ENCODE data around the gene SLC25A26. TPM values are rescaled to one million over a fixed set of nuclear protein-coding genes. Genes with fewer than 3 reads are reported as not detected.

Gene SLC25A26
- total RNA-seq, 1 experiment from 2014 or later = 23.8 TPM

DNA sequence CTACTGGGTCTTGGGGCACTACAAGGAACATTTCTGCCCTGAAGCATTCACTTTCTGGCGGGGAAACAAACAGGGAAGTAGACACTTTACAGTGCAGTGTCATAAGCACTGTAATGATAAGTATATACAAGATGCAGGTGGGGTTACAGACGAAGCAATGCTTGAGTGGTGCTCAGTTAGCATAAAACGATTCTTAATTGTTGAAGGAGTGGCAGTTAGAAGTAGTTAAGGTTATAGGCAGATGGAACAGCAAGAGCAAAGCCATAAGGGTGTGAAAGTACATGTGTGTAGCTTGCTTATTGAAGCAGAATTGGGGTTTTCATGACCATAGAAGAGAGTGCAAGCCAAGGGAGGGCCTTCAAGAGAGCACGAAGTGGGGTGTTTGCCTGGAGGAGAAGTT is 46.2 kb downstream of the SLC25A26 start (continued):
- TF ChIP-seq, protein P1, sequence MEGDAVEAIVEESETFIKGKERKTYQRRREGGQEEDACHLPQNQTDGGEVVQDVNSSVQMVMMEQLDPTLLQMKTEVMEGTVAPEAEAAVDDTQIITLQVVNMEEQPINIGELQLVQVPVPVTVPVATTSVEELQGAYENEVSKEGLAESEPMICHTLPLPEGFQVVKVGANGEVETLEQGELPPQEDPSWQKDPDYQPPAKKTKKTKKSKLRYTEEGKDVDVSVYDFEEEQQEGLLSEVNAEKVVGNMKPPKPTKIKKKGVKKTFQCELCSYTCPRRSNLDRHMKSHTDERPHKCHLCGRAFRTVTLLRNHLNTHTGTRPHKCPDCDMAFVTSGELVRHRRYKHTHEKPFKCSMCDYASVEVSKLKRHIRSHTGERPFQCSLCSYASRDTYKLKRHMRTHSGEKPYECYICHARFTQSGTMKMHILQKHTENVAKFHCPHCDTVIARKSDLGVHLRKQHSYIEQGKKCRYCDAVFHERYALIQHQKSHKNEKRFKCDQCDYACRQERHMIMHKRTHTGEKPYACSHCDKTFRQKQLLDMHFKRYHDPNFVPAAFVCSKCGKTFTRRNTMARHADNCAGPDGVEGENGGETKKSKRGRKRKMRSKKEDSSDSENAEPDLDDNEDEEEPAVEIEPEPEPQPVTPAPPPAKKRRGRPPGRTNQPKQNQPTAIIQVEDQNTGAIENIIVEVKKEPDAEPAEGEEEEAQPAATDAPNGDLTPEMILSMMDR (IDR thresholded peaks at IDR 0.05 in 2 of 3, conservative IDR thresholded peaks at IDR 0.05 in 1 of 3; ENCODE audit: borderline replicate concordance in 1 of 3, insufficient read depth in 1 of 3, low read depth in 2 of 3, low read length in 2 of 3) = no peak
- TF ChIP-seq, protein P2, sequence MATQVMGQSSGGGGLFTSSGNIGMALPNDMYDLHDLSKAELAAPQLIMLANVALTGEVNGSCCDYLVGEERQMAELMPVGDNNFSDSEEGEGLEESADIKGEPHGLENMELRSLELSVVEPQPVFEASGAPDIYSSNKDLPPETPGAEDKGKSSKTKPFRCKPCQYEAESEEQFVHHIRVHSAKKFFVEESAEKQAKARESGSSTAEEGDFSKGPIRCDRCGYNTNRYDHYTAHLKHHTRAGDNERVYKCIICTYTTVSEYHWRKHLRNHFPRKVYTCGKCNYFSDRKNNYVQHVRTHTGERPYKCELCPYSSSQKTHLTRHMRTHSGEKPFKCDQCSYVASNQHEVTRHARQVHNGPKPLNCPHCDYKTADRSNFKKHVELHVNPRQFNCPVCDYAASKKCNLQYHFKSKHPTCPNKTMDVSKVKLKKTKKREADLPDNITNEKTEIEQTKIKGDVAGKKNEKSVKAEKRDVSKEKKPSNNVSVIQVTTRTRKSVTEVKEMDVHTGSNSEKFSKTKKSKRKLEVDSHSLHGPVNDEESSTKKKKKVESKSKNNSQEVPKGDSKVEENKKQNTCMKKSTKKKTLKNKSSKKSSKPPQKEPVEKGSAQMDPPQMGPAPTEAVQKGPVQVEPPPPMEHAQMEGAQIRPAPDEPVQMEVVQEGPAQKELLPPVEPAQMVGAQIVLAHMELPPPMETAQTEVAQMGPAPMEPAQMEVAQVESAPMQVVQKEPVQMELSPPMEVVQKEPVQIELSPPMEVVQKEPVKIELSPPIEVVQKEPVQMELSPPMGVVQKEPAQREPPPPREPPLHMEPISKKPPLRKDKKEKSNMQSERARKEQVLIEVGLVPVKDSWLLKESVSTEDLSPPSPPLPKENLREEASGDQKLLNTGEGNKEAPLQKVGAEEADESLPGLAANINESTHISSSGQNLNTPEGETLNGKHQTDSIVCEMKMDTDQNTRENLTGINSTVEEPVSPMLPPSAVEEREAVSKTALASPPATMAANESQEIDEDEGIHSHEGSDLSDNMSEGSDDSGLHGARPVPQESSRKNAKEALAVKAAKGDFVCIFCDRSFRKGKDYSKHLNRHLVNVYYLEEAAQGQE (IDR thresholded peaks at IDR 0.05; ENCODE audit: low read depth) = no peak
- TF ChIP-seq CEBPB (IDR thresholded peaks at IDR 0.05; ENCODE audit: low read depth) (no peak), SIN3A (IDR thresholded peaks at IDR 0.05; ENCODE audit: low read depth) (no peak), ZNF274 (IDR thresholded peaks at IDR 0.05; ENCODE audit: low read depth, low read length) (no peak), EZH2 (IDR thresholded peaks at IDR 0.05) (no peak)
- TF ChIP-seq, protein P3, sequence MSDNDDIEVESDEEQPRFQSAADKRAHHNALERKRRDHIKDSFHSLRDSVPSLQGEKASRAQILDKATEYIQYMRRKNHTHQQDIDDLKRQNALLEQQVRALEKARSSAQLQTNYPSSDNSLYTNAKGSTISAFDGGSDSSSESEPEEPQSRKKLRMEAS (IDR thresholded peaks at IDR 0.05) = no peak

DNA sequence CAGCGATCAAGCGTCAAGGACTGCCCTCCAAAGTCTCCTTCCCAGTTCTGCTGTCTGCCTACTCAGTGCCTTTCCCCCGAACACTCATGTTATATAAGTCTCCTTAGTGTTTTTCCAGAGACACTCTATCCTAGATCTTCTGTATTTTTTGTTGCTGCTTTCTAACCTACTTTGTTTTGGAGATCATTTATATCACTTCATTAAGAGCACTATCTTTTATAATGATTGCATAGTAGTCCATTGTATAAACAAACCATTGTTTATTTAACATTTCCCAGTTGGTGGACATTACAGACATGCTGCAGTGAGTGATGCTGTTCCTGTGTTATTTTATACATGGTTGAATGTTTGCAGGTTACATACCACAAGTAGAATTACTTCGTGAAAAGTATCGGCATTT is 47.1 kb downstream of the SLC25A26 start:
- H3K4me3 ChIP-seq (replicated peaks in 1 of 2; ENCODE audit: low read depth in 1 of 2, low read length in 2 of 2) = no peak overlapping the region
- TF ChIP-seq ZNF274 (IDR thresholded peaks at IDR 0.05; ENCODE audit: low read depth, low read length) (no peak), FOSL1 (IDR thresholded peaks at IDR 0.05; ENCODE audit: low read depth) (no peak), YY1 (IDR thresholded peaks at IDR 0.05; ENCODE audit: extremely low read depth, insufficient replicate concordance, low read depth, low read length) (no peak), ELF1 (IDR thresholded peaks at IDR 0.05; ENCODE audit: borderline replicate concordance, low read depth) (no peak), JUND (IDR thresholded peaks at IDR 0.05) (no peak), EZH2phosphoT487 (IDR thresholded peaks at IDR 0.05; ENCODE audit: borderline replicate concordance) (no peak)
- H2AFZ ChIP-seq (ENCODE audit: low read depth, low read length, poor library complexity, severe bottlenecking) = no peak overlapping the region
- H3K79me2 ChIP-seq (ENCODE audit: insufficient read depth, low read length) = no peaks in the 10 kb centered on the region
- no peak for ATAC-seq
- no peak overlapping the region for H3K4me2 ChIP-seq (ENCODE audit: low read length)
- no TSS peak for BruUV-seq (replicated peaks)
- no peaks in the 10 kb centered on the region for H4K20me1 ChIP-seq (ENCODE audit: insufficient read depth)
- H3K9me3 ChIP-seq (ENCODE audit: control insufficient read depth in 1 of 2, insufficient read depth in 1 of 2, low read depth in 1 of 2, low read length in 2 of 2) = no peaks in the 10 kb centered on the region
- no peaks in the 10 kb centered on the region for H3K36me3 ChIP-seq (ENCODE audit: control insufficient read depth in 1 of 2, insufficient read depth in 2 of 2, low read length in 2 of 2)
- no peak overlapping the region for H3K27ac ChIP-seq (ENCODE audit: low read depth, low read length)
- intact Hi-C loops (cut with micrococcal nuclease) = no loop called here
- DNase-seq (ENCODE audit: low read depth, low spot score) = no peak
- no peaks in the 10 kb centered on the region for H3K9me2 ChIP-seq (ENCODE audit: insufficient read depth)
- RAD21 ChIA-PET (ENCODE audit: low non-redundant PET in 1 of 2, low total read pairs in 2 of 2, uncharacterized antibody in 2 of 2, unreplicated experiment in 2 of 2) = no interaction called here
- H3K27me3 ChIP-seq (ENCODE audit: insufficient read depth, low read length) = no peaks in the 10 kb centered on the region
- POLR2A ChIA-PET = no interaction called here
- CTCF ChIA-PET = no interaction called here
- no peaks in the 10 kb centered on the region for H3K4me1 ChIP-seq (ENCODE audit: control insufficient read depth in 1 of 2, insufficient read depth in 2 of 2, low read length in 2 of 2)
- H3K9ac ChIP-seq (ENCODE audit: low read length) = no peak overlapping the region

Measured in HCT116 (cell line).